GM12878 (cell line): ENCODE measurements around the gene KMO. TPM values are rescaled to one million over a fixed set of nuclear protein-coding genes. Genes with fewer than 3 reads are reported as not detected.
A peak's percentile ranks its signal among the peaks of the same experiment; 100 is the strongest.

ENCODE experiments used
- ATAC-seq: fragments of 200-7000 bp; cut with Tn5 transposase; 3 replicates; pipeline ENCODE4 v1.9.1; 2020; ENCODE audit warnings: mild to moderate bottlenecking, moderate library complexity
- BruUV-seq: library from RNA; stranded (reverse); fragments of 400-500 nt; replicated peaks from 2 replicates; lab custom pipeline; 2021; lab: Mats Ljungman, UMichigan
- CTCF ChIA-PET: fragments of 300-600 bp; sonication (Branson Sonifier 250); formaldehyde crosslinking; extraction: SDS; loops from one replicate; lab custom pipeline; 2021; ENCODE audit warnings: inconsistent platforms; lab: Yijun Ruan, JAX
- POLR2A ChIA-PET: fragments of 350-600 bp; formaldehyde crosslinking; extraction: SDS; loops from one replicate; lab custom pipeline; 2021; ENCODE audit warnings: inconsistent platforms; lab: Charles Lee
- RAD21 ChIA-PET: fragments of 300-600 bp; sonication (Branson Sonifier 250); formaldehyde crosslinking; loops from one replicate; lab custom pipeline; 2023; ENCODE audit warnings: antibody characterized with exemption; ENCODE audit not compliant: unreplicated experiment; lab: Charles Lee
- SMC1A ChIA-PET: fragments of 300-600 bp; sonication (Branson Sonifier 250); formaldehyde crosslinking; loops from one replicate; lab custom pipeline; 2023; ENCODE audit not compliant: unreplicated experiment, uncharacterized antibody; lab: Charles Lee
- DNase-seq: peaks from one replicate; pipeline ENCODE4 v3.0.0-alpha.2; 2011; ENCODE audit warnings: low read depth, low spot score
- FAIRE-seq: peaks from 3 replicates; lab custom pipeline; 2011; peaks lifted over from hg19 to GRCh38; lab: Jason Lieb, UNC
- H2AFZ ChIP-seq: 2 replicates; pipeline ENCODE4 v1.6.0; 2011; ENCODE audit warnings: low read depth, low read length, control low read depth; ENCODE audit not compliant: control insufficient read depth
- H3K27ac ChIP-seq: 2 replicates; pipeline ENCODE4 v1.5.1; 2011; ENCODE audit warnings: control low read depth; ENCODE audit not compliant: control insufficient read depth, insufficient read depth
- H3K27me3 ChIP-seq, 2 experiments: replicated peaks in 1 of 2; 2 replicates each; pipeline versions ENCODE4 v1.6.0 to v1.6.1; 2011; ENCODE audit warnings: low read length in 1 of 2; ENCODE audit not compliant: control insufficient read depth in 2 of 2, insufficient read depth in 2 of 2
- H3K36me3 ChIP-seq, 2 experiments: 2 replicates each; pipeline ENCODE4 v1.5.1; 2011; ENCODE audit warnings: low read length in 1 of 2; ENCODE audit not compliant: control insufficient read depth in 2 of 2, insufficient read depth in 2 of 2
- H3K4me1 ChIP-seq: 2 replicates; pipeline ENCODE4 v1.6.1; 2011; ENCODE audit warnings: mild to moderate bottlenecking, low read length, moderate library complexity, mixed read lengths; ENCODE audit not compliant: control insufficient read depth, insufficient read depth
- H3K4me2 ChIP-seq: 2 replicates; pipeline ENCODE4 v1.6.0; 2011; ENCODE audit warnings: control low read depth; ENCODE audit not compliant: control insufficient read depth, insufficient read depth
- H3K4me3 ChIP-seq: fragments of 200-600 bp; sonication (generic); 2 replicates; pipeline ENCODE4 v1.5.1; 2016
- H3K79me2 ChIP-seq: 2 replicates; pipeline ENCODE4 v1.6.0; 2011; ENCODE audit warnings: low read length; ENCODE audit not compliant: control insufficient read depth, insufficient read depth
- H3K9ac ChIP-seq: 2 replicates; pipeline ENCODE4 v1.8.0; 2011; ENCODE audit warnings: low read length, control low read depth, mixed read lengths; ENCODE audit not compliant: control insufficient read depth, insufficient read depth
- H3K9me3 ChIP-seq: replicated peaks from 3 replicates; pipeline ENCODE4 v1.5.1; 2011; ENCODE audit warnings: mild to moderate bottlenecking, low read length; ENCODE audit not compliant: control insufficient read depth, insufficient read depth
- H4K20me1 ChIP-seq: 2 replicates; pipeline ENCODE4 v1.6.0; 2011; ENCODE audit not compliant: control insufficient read depth, insufficient read depth
- BMI1 ChIP-seq: fragments of 450-650 bp; IDR thresholded peaks from 2 replicates; pipeline ENCODE4 v1.6.1; 2016; ENCODE audit warnings: mild to moderate bottlenecking, moderate library complexity, borderline replicate concordance
- CHD2 ChIP-seq: IDR thresholded peaks from 2 replicates; pipeline ENCODE4 v1.6.1; 2011; ENCODE audit warnings: low read depth, low read length, improper control_type of control experiment, borderline replicate concordance
- CREM ChIP-seq: IDR thresholded peaks from 2 replicates; pipeline ENCODE4 v1.6.1; 2014; ENCODE audit warnings: antibody characterized with exemption, low read depth
- JUND ChIP-seq: IDR thresholded peaks from 2 replicates; pipeline ENCODE4 v1.6.1; 2012; ENCODE audit warnings: low read depth, mild to moderate bottlenecking, low read length, improper control_type of control experiment, moderate library complexity
- RAD21 ChIP-seq: IDR thresholded peaks from 2 replicates; pipeline ENCODE4 v1.6.1; 2011; ENCODE audit warnings: mild to moderate bottlenecking, low read depth, low read length, moderate library complexity; ENCODE audit not compliant: insufficient read depth
- SMC3 ChIP-seq: IDR thresholded peaks from 2 replicates; pipeline ENCODE4 v1.6.1; 2011; ENCODE audit warnings: low read length, improper control_type of control experiment, borderline replicate concordance
- WGBS: methylation state at CpG from one replicate; pipeline ENCODE4 v1.1.6; 2016; ENCODE audit warnings: low lambda C conversion rate; ENCODE audit not compliant: insufficient replicate concordance, insufficient coverage; ENCODE audit errors: missing lambda C conversion rate; 5-methylcytosine and 5-hydroxymethylcytosine counted together
- in situ Hi-C: fragments of 300-500 bp; cut with MboI; formaldehyde crosslinking; loops from 9 replicates; pipeline ENCODE4 v1.14.3; 2018; ENCODE audit warnings: mixed read lengths
- intact Hi-C: fragments of 100-400 bp; cut with micrococcal nuclease; formaldehyde crosslinking; loops from one replicate; pipeline ENCODE4 v1.14.2; 2022; ENCODE audit not compliant: unreplicated experiment
- polyA plus RNA-seq, 11 experiments: library from polyadenylated mRNA; depleted of rRNA in 4 of 11; unstranded in 6 of 11; stranded (reverse) in 5 of 11; fragments of >200 nt; fragmentation: Nextera tagmentation in 4 of 11; fragmentation: Illumina TruSeq in 1 of 11; extraction: Ambion mirVana in 4 of 11; extraction: Trizol in 1 of 11; gene quantifications; 1 replicate in 1 of 11; 2 replicates in 10 of 11; pipeline versions ENCODE4 v1.2.1 to v1.2.3, GENCODE V29; 2011 to 2016; ENCODE audit warnings: inconsistent platforms in 2 of 11, missing spikeins in 2 of 11, low read depth in 1 of 11
- total RNA-seq, 4 experiments: library from RNA; depleted of rRNA in 3 of 4; stranded (reverse); fragments of >200 nt in 3 of 4; fragmentation: Illumina TruSeq in 1 of 4; extraction: Trizol in 1 of 4; gene quantifications; 2 replicates each; pipeline versions ENCODE4 v1.2.1 to v1.2.3, GENCODE V29; 2013 to 2021
- TF ChIP-seq, protein P1 (sequence below), 3 experiments: IDR thresholded peaks in 2 of 3; conservative IDR thresholded peaks in 1 of 3; 2 replicates each; pipeline ENCODE4 v1.5.1; 2011; ENCODE audit warnings: low read depth in 3 of 3, low read length in 3 of 3, mild to moderate bottlenecking in 3 of 3, control low read depth in 2 of 3, moderate library complexity in 2 of 3, inconsistent platforms in 1 of 3, mixed read lengths in 1 of 3; ENCODE audit not compliant: control insufficient read depth in 2 of 3, insufficient read depth in 1 of 3; ENCODE audit errors: extremely low read depth in 1 of 3

The KMO gene
- total and polyA plus RNA-seq, 10 of the 15 experiments (the other 5 are each of a cell fraction or from before 2014, with no cell fraction given) = 0.68 to 5.9 (median 1.5) TPM

DNA sequence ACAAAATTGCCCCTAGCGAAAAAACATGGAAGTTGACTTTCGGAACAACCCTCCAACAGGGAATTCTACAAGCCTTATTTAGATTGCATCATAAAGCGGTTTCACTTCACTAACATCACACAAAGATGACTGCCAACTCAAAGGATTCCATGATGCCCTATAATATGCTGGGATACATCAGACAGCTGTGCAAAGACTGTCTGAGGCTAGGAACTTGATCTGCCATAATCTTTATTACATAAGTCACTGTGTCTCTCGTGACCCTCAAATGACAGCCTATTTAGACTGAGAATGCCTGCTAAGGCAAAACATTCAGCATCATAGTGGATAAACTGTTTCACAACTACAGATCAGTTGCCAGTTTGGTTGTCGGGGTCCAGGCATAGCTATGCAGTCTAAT lies 36.4 kb upstream of the KMO start:
- SMC1A ChIA-PET = no interaction called here
- no peaks in the 10 kb centered on the region for H4K20me1 ChIP-seq
- FAIRE-seq = no peak
- H3K4me2 ChIP-seq = no peak overlapping the region
- BruUV-seq = no TSS peak
- in situ Hi-C loops (no loop called here), intact Hi-C loops (no loop called here)
- CTCF ChIA-PET = interaction anchor here (1.6 kb wide), 1 partner anchor 10 kb away, joined by 5 read pairs; no protein-coding TSS in a partner anchor
- no peak for ATAC-seq
- WGBS = 97% methylated on average over 5 of the region's 5 CpGs
- no peak overlapping the region for H2AFZ ChIP-seq
- no peaks in the 10 kb centered on the region for H3K79me2 ChIP-seq
- H3K4me1 ChIP-seq = no peaks in the 10 kb centered on the region
- H3K27ac ChIP-seq = no peak overlapping the region
- TF ChIP-seq CREM (no peak), BMI1 (no peak), SMC3 (no peak)
- POLR2A ChIA-PET = no interaction called here
- no peaks in the 10 kb centered on the region for H3K27me3 ChIP-seq
- no peak for DNase-seq
- no peak overlapping the region for H3K9ac ChIP-seq
- no peak overlapping the region for H3K4me3 ChIP-seq
- no peaks in the 10 kb centered on the region for H3K9me3 ChIP-seq
- H3K36me3 ChIP-seq = peaks cover 4 to 11% of the 10 kb centered on the region in 2 experiments
- RAD21 ChIA-PET = no interaction called here

DNA sequence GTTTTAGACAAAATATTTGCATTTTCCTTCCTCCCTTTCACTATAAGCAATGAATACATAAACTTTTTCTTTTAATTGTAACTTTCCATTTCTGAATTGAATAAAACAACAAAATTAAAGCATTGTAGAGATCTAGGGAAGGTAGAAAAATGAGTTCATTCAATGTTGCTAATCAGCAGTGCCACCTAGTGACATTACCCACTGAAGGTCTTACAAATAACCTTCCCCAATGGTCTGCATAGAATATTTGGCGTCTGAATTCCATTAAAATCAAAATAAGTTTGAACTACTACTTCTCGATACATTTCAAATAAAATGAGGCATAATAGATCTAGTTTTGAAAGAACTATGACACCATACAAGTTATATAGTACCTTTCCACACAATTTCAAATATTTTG lies 32.3 kb upstream of the KMO start:
- in situ Hi-C loops (no loop called here), intact Hi-C loops (loop anchor here (5.0 kb wide), 1 partner anchor 613 kb away; no protein-coding TSS in a partner anchor)
- WGBS = 78% methylated on average over 2 of the region's 2 CpGs
- H3K36me3 ChIP-seq = peaks cover 8 to 19% of the 10 kb centered on the region in 2 experiments
- H4K20me1 ChIP-seq = no peaks in the 10 kb centered on the region
- H3K9ac ChIP-seq = no peak overlapping the region
- ChIA-PET RAD21 (interaction anchor here (1.0 kb wide), 1 partner anchor 11 kb away, joined by 3 read pairs; no protein-coding TSS in a partner anchor), SMC1A (interaction anchor here (2.2 kb wide), 1 partner anchor 8 kb away, joined by 6 read pairs; no protein-coding TSS in a partner anchor)
- no peak overlapping the region for H3K27ac ChIP-seq
- ATAC-seq (0 out of 3 replicates have a peak, but pooled peaks have one; percentile 41), DNase-seq (no peak), FAIRE-seq (no peak)
- H3K4me1 ChIP-seq = no peaks in the 10 kb centered on the region
- no peaks in the 10 kb centered on the region for H3K9me3 ChIP-seq
- no peaks in the 10 kb centered on the region for H3K27me3 ChIP-seq
- H3K4me2 ChIP-seq = no peak overlapping the region
- no peak overlapping the region for H3K4me3 ChIP-seq
- TF ChIP-seq CHD2 (no peak), RAD21 (peak; percentile 54), JUND (no peak), SMC3 (peak; percentile 24; the same call in 1 of the 2 replicates)
- TF ChIP-seq, protein P1, sequence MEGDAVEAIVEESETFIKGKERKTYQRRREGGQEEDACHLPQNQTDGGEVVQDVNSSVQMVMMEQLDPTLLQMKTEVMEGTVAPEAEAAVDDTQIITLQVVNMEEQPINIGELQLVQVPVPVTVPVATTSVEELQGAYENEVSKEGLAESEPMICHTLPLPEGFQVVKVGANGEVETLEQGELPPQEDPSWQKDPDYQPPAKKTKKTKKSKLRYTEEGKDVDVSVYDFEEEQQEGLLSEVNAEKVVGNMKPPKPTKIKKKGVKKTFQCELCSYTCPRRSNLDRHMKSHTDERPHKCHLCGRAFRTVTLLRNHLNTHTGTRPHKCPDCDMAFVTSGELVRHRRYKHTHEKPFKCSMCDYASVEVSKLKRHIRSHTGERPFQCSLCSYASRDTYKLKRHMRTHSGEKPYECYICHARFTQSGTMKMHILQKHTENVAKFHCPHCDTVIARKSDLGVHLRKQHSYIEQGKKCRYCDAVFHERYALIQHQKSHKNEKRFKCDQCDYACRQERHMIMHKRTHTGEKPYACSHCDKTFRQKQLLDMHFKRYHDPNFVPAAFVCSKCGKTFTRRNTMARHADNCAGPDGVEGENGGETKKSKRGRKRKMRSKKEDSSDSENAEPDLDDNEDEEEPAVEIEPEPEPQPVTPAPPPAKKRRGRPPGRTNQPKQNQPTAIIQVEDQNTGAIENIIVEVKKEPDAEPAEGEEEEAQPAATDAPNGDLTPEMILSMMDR (IDR thresholded peaks at IDR 0.05 in 2 of 3, conservative IDR thresholded peaks at IDR 0.05 in 1 of 3; ENCODE audit: control insufficient read depth in 2 of 3, extremely low read depth in 1 of 3, insufficient read depth in 1 of 3, low read depth in 3 of 3, low read length in 3 of 3) = peak in 2 of 3 experiments; percentile 27 to 55; a peak in 3 of 6 replicates
- TF ChIP-seq, all 136 proteins: peak for 3
- BruUV-seq = no TSS peak
- Histone ChIP-seq H3K79me2 (no peaks in the 10 kb centered on the region), H2AFZ (no peak overlapping the region)
- CTCF ChIA-PET = interaction anchor here (0.8 to 2.4 kb wide), 4 partner anchors 9 to 612 kb away, joined by 3 to 11 read pairs (median 5); no protein-coding TSS in a partner anchor
- POLR2A ChIA-PET = no interaction called here
